Activated T-cell treated with anti-CD3 and anti-CD28 coated beads for 24 hours (primary cell): ENCODE measurements around the gene PALD1.
"Not testable (repeated sequence)": the region's sequence is repeated elsewhere in the genome, so short reads cannot be mapped to it uniquely, and the experiment has no call there.

ENCODE experiments used
- DNase-seq: peaks from one replicate; pipeline ENCODE4 v3.0.0-alpha.2; 2020; ENCODE audit warnings: low read depth

PALD1 gene

GRCh38 chr10:70575486-70575873 is 96.9 kb downstream of the PALD1 start:
- no peak for DNase-seq

- DNase-seq = no peak
Observed at GRCh38 chr10:70575874-70576802, 97.6 kb downstream of the PALD1 start.

GRCh38 chr10:70576803-70577517 is 98.4 kb downstream of the PALD1 start:
- no peak for DNase-seq

GRCh38 chr10:70578371-70578947 is 99.9 kb downstream of the PALD1 start:
- peak; percentile 62 for DNase-seq

- no peak for DNase-seq
Observed at GRCh38 chr10:70579234-70580002, 100.9 kb downstream of the PALD1 start.

GRCh38 chr10:70581176-70581575 is 102.6 kb downstream of the PALD1 start:
- not testable (repeated sequence) for DNase-seq

- DNase-seq = no peak
Observed at GRCh38 chr10:70582793-70583668, 104.5 kb downstream of the PALD1 start.

- no peak for DNase-seq
Observed at GRCh38 chr10:70583669-70584037, 105.1 kb downstream of the PALD1 start.

- no peak for DNase-seq
Observed at GRCh38 chr10:70584366-70584765, 105.8 kb downstream of the PALD1 start.

- no peak for DNase-seq
Observed at GRCh38 chr10:70584909-70585544, 106.5 kb downstream of the PALD1 start.

GRCh38 chr10:70585578-70586169 is 107.1 kb downstream of the PALD1 start:
- DNase-seq = no peak

GRCh38 chr10:70586348-70586930 is 107.9 kb downstream of the PALD1 start:
- no peak for DNase-seq

- DNase-seq = no peak
Observed at GRCh38 chr10:70587045-70587658, 108.6 kb downstream of the PALD1 start.

GRCh38 chr10:70588255-70588654 is 109.7 kb downstream of the PALD1 start:
- DNase-seq = no peak

- DNase-seq = no peak
Observed at GRCh38 chr10:70588859-70589570, 110.4 kb downstream of the PALD1 start.

GRCh38 chr10:70589762-70590654 is 111.4 kb downstream of the PALD1 start:
- no peak for DNase-seq

GRCh38 chr10:70590655-70591416 is 112.3 kb downstream of the PALD1 start:
- DNase-seq = no peak
